GM18868 (cell line): ENCODE data around the gene RNF121.

Experiments
- ATAC-seq: cut with Tn5 transposase; IDR thresholded peaks from one replicate; pipeline ENCODE4 v1.9.1; 2021; ENCODE audit warnings: mild to moderate bottlenecking, moderate library complexity; ENCODE audit not compliant: unreplicated experiment

Gene RNF121

DNA sequence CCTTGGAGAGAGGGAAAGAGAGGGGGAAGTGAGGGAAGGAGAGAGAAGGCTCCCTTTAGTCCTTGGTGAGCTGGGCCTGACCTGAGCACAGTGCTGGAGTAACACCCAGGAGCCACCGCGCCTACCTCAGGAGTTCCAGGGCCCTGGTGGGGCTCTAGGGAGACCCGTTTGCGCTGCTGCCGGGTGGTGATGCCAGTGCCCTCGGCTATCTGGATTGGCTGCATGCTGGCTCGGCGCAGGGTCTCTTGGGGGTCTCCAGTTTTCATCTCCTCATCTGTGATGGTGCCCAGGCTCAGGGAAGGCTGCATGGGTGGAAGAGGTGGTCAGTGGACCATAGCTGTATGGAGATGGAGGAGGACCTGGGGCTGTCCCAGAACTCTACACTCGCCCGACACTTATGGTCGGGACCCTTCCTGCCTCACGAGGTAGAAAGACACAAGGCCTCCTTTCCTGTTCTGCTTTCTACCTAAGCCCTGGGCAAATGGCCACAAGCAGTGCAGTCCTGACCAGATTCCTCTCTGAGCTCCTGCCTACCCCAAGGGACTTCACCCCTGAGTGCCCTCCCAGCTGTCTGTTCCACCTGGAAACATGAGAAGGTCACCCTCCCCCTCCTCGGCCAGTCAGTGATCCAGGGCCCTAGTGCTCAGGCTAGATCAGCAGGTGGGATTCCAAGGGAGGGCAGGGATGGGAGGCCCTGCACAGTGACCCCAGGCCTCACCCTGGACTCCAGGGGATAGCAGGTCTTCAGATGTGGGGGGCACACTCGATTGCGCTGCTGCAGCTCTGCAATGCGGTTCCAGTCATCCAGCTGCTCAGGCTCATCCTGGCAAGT, 75.9 kb downstream of the RNF121 start:
- ATAC-seq: no peak

- no peak for ATAC-seq
These were observed 76.8 kb downstream of the RNF121 start for GRCh38 chr11:72005347-72006260.

GRCh38 chr11:72006309-72007088, 77.7 kb downstream of the RNF121 start:
- no peak for ATAC-seq

- ATAC-seq: no peak
These were observed 78.2 kb downstream of the RNF121 start for GRCh38 chr11:72007089-72007476.

DNA sequence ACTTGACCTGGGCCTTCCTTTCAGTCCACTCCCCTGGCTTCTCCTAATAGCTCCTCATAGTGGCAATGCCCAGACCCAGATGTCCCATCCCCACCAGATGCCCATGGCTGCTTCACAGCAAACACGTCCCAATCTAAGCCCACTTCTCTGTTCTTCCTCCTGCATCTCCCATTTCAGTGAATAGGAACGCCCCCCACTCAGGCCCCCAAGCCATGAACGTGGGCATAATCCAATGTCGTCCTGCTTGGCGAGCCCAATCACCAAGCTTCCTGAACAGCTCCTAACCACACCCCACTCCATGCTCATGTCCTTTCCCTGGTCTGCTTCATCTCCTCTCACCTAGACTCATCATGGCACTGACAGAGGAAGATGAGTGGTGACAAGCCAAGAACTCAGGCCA, 78.7 kb downstream of the RNF121 start:
- ATAC-seq: no peak

GRCh38 chr11:72008728-72009127, 79.9 kb downstream of the RNF121 start:
- no peak for ATAC-seq

- ATAC-seq: no peak
These were observed 80.3 kb downstream of the RNF121 start for GRCh38 chr11:72009156-72009555.

DNA sequence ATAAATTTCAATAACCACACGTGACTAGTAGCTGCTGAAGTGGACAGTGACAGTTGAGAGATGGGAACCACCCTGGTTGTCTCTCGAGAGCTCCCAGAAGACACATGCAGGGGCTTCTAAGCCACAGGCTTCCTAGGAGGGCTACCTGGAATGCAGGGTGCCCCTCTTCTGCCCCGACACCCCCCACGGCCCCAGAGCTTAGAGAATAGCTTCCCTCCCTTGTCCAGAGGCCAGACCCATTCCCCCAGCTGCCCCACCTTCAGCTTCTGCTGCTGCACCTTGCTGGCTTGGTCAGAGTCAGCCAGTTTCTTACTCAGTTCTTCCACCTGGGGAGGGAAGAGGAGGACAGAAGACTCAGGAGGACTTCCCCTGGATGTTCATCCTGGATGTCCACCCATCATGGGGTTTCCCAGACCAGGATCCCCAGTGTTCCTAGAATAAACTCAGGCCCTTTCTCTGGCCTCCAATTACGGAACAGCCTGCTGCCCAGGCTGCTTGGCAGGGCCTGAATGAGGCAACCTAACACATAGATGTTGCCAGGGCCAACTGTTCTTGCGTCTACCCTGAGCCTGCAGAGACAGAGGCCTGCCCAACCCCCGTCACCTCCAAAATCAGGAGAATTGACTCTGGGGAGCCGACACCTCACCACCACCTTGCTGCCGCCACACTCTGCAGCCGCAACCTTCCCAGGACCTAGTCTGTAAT, 81.8 kb downstream of the RNF121 start:
- ATAC-seq: no peak

DNA sequence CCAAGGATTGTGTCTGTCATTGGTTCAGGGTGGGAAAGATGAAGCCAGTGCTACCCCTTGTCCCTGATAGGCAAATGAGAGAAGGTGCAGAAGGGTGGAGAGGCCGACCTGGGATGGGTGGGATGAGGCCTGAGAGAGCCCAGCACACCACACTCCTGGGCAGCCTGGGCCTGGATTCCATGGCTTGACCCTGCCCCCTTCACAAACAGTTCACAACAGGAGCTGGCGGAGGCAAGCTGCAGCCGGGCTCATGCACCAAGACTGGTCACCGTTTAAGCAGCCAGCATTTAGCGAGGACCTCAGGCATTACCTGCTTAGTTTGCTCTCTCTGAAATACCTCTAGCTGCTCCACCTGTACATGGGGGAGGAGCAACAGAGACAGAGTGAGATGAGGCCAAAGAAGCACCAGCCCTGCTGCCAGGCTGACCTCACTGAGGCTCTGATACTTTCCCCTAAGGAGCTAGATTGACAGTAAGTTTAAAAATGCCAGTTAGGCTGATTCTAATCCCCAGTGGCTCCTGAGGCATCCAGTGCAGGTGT, 83.3 kb downstream of the RNF121 start:
- no peak for ATAC-seq

DNA sequence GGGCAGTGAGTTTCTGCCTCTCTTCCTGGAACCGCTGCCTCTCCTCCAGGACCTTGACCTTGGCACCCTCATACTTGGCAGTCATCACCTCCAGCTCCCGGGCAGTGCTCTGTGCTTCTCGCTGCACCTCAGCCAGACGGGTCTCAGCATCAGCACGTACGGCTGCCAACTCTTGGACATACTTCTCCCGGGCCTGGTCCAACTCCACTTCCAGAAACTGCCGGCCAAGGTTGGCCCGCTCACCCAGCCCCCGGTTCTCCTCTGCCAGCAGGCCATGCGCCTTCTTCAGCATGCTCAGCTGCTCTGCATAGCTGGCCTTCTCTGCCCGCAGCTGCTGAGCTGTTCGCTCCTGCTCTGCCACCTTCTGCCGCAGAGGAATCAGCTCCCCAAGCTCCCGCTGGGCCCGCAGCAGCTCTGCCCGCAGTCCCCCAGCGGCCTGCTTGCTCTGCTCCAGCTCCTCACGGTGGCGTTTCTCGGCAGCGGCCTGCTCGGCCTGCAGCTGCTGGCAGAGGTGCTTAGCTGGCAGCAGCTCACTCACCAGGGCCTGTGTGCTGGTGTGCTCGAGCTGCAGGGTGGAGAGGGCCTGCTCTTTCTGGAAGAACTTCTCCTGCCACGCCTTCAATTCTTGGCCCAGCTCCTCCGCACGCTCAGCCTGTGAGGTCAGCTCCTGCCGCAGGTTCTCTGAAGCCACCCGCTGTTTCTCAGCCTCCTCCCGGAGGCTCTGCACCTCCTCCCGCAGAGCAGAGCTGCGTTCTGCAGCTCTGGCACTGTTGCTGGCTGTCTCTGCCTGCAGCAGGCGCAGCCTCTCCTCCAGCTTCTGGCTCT, 84.3 kb downstream of the RNF121 start:
- no peak for ATAC-seq

- no peak for ATAC-seq
These were observed 85.2 kb downstream of the RNF121 start for GRCh38 chr11:72013765-72014711.

DNA sequence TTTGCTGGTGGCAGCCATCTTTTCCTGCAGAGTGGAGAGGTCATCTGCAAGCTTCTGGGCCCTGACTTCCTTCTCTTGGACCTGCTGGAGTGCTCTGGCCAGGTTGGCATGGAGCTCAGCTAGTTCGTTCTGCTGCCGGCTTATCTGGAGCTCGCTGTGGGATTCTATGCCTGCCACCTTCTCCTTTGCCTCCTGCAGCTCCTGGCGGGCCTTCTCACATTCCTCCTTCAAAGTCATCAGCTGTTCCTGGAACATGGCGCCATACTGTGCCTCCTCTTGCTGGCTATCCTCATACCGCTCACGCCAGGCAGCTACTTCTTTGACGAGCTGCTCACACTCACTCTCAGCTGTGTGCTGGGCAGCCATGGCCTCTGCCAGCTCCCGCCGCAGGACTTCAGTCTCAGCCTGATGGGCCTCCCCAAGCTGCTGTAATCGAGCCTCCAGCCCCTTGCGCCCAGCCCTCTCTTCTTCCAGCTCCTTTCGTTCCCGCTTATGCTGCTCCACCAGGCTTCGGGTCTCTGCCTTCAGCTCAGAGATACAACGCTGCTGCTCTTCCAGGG, 86.0 kb downstream of the RNF121 start:
- ATAC-seq: no peak

- no peak for ATAC-seq
These were observed 86.7 kb downstream of the RNF121 start for GRCh38 chr11:72015511-72016061.

DNA sequence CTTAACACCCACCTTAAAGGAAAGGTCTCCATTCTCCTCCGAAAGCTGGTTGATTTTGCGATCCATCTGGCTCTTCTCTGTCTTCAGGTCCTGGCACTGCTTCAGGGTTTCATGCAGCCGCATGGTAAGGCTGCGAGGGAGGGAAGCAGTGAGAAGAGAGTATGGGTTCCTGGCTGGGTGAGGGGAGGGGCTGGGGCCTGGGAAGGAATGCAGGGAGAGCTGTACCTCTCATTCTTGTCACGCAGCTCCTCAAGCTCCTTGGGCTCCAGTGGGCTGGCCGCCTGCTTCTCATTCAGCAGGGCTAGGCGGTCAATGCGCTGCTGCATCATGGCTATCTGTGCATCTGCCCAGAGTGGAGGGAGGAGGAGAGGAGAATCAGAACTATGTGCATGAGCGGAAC, 89.3 kb downstream of the RNF121 start:
- ATAC-seq: no peak

GRCh38 chr11:72023335-72023734, 94.5 kb downstream of the RNF121 start:
- no peak for ATAC-seq

DNA sequence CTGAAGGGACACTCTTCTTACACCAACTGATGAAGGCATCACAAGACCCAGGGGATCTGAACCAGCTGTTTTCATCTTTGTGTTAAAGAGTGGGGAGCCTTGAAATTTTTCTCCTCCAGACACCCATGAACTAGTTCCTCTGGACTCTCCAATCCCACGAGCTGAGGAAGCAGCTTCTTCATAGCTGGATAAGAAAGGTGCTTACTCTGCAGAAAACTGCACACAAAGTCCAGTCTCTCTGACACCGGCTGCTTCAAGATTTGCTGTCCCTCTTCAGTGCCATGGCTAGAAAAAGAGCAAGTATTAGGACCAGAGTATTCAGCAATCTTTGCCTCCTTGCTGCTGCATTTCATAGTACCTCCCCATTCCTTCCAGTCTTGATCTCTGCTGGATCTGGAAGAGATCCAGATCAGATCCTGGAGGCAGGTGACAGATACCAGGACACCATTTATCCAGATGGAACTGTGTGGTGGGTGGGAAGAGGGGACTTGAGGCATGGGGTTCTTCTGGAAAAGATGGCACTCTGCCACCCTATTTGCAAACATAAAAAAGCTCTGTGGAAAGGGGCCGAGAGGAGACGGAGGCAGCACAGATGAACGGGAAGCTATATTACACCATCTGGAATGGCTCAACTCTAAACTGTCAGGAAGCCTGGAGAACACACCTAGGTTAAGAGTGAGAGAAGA, 95.4 kb downstream of the RNF121 start:
- ATAC-seq: no peak

DNA sequence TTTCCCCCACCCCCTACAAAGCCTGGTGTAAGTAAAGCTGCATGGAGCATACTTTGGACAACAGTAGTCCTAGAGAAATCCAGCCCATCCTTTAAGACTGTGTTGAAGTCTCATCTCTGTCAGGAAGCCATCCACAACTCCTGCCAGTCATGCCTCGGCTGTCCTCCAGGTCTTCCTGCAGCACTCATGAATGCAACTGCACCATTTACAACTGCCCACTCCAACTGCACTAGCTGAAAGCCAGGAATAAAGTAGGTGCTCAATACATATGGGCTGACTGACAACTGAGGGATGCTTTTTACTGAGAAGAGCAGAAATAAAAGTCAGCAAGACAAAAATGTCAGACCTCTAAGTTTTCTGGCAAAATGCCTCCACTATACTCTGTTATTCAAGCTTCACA, 97.2 kb downstream of the RNF121 start:
- no peak for ATAC-seq
